GM20000 (cell line): ENCODE data around the gene DNA2.

ENCODE experiments used
- DNase-seq: peaks from one replicate; pipeline ENCODE4 v3.0.0; 2012; ENCODE audit warnings: low spot score
- CTCF ChIP-seq: IDR thresholded peaks from 2 replicates; pipeline ENCODE4 v1.5.1; 2012; ENCODE audit warnings: mild to moderate bottlenecking, control low read depth; ENCODE audit errors: extremely low read depth, missing control alignments

Gene DNA2

GRCh38 chr10:68385740-68386139 lies 86.0 kb downstream of the DNA2 start:
- no peak for DNase-seq

GRCh38 chr10:68371604-68372003 lies 100.2 kb downstream of the DNA2 start:
- no peak for TF ChIP-seq CTCF
- DNase-seq: no peak

More at GRCh38 chr10:68385740-68386139, 86.0 kb downstream of the DNA2 start:
- no peak for TF ChIP-seq CTCF

GRCh38 chr10:68367121-68367520 lies 104.7 kb downstream of the DNA2 start:
- no peak for DNase-seq
- TF ChIP-seq CTCF: no peak

GRCh38 chr10:68366600-68366999 lies 105.2 kb downstream of the DNA2 start:
- no peak for DNase-seq
- no peak for TF ChIP-seq CTCF

GRCh38 chr10:68365611-68366010 lies 106.2 kb downstream of the DNA2 start:
- no peak for DNase-seq
- no peak for TF ChIP-seq CTCF

GRCh38 chr10:68364101-68364886 lies 107.5 kb downstream of the DNA2 start:
- no peak for TF ChIP-seq CTCF
- DNase-seq: no peak
